Measurements from ENCODE around the gene NPR1. TPM values are rescaled to one million over a fixed set of nuclear protein-coding genes. Genes with fewer than 3 reads are reported as not detected.

NPR1 gene
- total RNA-seq, 1 experiment from 2014 or later = 1.1 TPM

GRCh38 chr1:153642161-153642560 lies 36.3 kb upstream of the NPR1 start:
- DNase-seq (ENCODE audit: low spot score) = no peak
- H3K27ac ChIP-seq (ENCODE audit: low read depth, low read length, poor library complexity, severe bottlenecking) = no peak overlapping the region
- no peaks in the 10 kb centered on the region for H3K27me3 ChIP-seq (replicated peaks; ENCODE audit: insufficient read depth, low read depth, low read length, poor library complexity)
- intact Hi-C loops (cut with micrococcal nuclease; ENCODE audit: unreplicated experiment) = no loop called here
- no peaks in the 10 kb centered on the region for H3K4me1 ChIP-seq (ENCODE audit: insufficient read depth, low read length, poor library complexity, severe bottlenecking)
- BruUV-seq (replicated peaks) = no TSS peak
- ChIA-PET POLR2A (ENCODE audit: low non-redundant PET) (no interaction called here), CTCF (no interaction called here)
- H3K4me3 ChIP-seq (ENCODE audit: low read depth, low read length, poor library complexity, severe bottlenecking) = no peak overlapping the region
- TF ChIP-seq, protein P1, sequence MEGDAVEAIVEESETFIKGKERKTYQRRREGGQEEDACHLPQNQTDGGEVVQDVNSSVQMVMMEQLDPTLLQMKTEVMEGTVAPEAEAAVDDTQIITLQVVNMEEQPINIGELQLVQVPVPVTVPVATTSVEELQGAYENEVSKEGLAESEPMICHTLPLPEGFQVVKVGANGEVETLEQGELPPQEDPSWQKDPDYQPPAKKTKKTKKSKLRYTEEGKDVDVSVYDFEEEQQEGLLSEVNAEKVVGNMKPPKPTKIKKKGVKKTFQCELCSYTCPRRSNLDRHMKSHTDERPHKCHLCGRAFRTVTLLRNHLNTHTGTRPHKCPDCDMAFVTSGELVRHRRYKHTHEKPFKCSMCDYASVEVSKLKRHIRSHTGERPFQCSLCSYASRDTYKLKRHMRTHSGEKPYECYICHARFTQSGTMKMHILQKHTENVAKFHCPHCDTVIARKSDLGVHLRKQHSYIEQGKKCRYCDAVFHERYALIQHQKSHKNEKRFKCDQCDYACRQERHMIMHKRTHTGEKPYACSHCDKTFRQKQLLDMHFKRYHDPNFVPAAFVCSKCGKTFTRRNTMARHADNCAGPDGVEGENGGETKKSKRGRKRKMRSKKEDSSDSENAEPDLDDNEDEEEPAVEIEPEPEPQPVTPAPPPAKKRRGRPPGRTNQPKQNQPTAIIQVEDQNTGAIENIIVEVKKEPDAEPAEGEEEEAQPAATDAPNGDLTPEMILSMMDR (conservative IDR thresholded peaks at IDR 0.05; ENCODE audit: low read depth, low read length) = no peak
- TF ChIP-seq EZH2 (IDR thresholded peaks at IDR 0.05; ENCODE audit: borderline replicate concordance, low read depth, low read length, poor library complexity, severe bottlenecking) = no peak
- no peaks in the 10 kb centered on the region for H3K9me3 ChIP-seq (ENCODE audit: low read depth, low read length, poor library complexity, severe bottlenecking)
- H3K36me3 ChIP-seq (ENCODE audit: insufficient read depth, low read length, poor library complexity, severe bottlenecking) = peaks cover 99% of the 10 kb centered on the region

- TF ChIP-seq, protein P1 (conservative IDR thresholded peaks at IDR 0.05; ENCODE audit: low read depth, low read length) = no peak
- no peak for TF ChIP-seq EZH2 (IDR thresholded peaks at IDR 0.05; ENCODE audit: borderline replicate concordance, low read depth, low read length, poor library complexity, severe bottlenecking)
- Histone ChIP-seq H3K4me1 (ENCODE audit: insufficient read depth, low read length, poor library complexity, severe bottlenecking) (no peaks in the 10 kb centered on the region), H3K36me3 (ENCODE audit: insufficient read depth, low read length, poor library complexity, severe bottlenecking) (peaks cover 94% of the 10 kb centered on the region), H3K9me3 (ENCODE audit: low read depth, low read length, poor library complexity, severe bottlenecking) (no peaks in the 10 kb centered on the region), H3K27ac (ENCODE audit: low read depth, low read length, poor library complexity, severe bottlenecking) (no peak overlapping the region), H3K27me3 (replicated peaks; ENCODE audit: insufficient read depth, low read depth, low read length, poor library complexity) (no peaks in the 10 kb centered on the region), H3K4me3 (ENCODE audit: low read depth, low read length, poor library complexity, severe bottlenecking) (no peak overlapping the region)
- CTCF ChIA-PET = no interaction called here
- POLR2A ChIA-PET (ENCODE audit: low non-redundant PET) = no interaction called here
- DNase-seq (ENCODE audit: low spot score) = no peak
- intact Hi-C loops (cut with micrococcal nuclease; ENCODE audit: unreplicated experiment) = no loop called here
- BruUV-seq (replicated peaks) = no TSS peak
Measured at GRCh38 chr1:153643100-153643499, 35.4 kb upstream of the NPR1 start.

DNA sequence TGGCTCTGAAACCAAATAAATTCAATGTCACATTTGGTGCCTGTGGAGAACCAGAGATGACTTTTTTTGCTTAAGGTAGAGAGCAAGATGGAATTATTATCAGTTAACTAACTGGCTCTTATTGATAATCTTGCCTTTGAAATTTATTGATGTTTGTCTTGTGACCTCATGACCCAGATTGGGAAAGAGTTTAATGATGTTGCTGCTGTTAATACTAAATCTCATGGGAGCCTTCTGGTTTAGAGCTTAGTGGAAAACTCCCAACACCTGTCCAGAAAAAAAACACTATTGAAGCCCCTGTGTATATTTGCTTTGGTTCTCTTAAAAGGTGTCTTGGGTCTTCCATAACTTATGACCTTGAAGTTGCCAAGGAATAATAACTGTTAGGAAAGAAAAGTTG lies 34.7 kb upstream of the NPR1 start:
- no peak for DNase-seq (ENCODE audit: low spot score)
- Histone ChIP-seq H3K36me3 (ENCODE audit: insufficient read depth, low read length, poor library complexity, severe bottlenecking) (peaks cover 87% of the 10 kb centered on the region), H3K27me3 (replicated peaks; ENCODE audit: insufficient read depth, low read depth, low read length, poor library complexity) (no peaks in the 10 kb centered on the region), H3K9me3 (ENCODE audit: low read depth, low read length, poor library complexity, severe bottlenecking) (no peaks in the 10 kb centered on the region), H3K4me3 (ENCODE audit: low read depth, low read length, poor library complexity, severe bottlenecking) (no peak overlapping the region), H3K27ac (ENCODE audit: low read depth, low read length, poor library complexity, severe bottlenecking) (no peak overlapping the region), H3K4me1 (ENCODE audit: insufficient read depth, low read length, poor library complexity, severe bottlenecking) (no peaks in the 10 kb centered on the region)
- ChIA-PET CTCF (no interaction called here), POLR2A (ENCODE audit: low non-redundant PET) (no interaction called here)
- TF ChIP-seq, protein P1 (conservative IDR thresholded peaks at IDR 0.05; ENCODE audit: low read depth, low read length) = no peak
- no peak for TF ChIP-seq EZH2 (IDR thresholded peaks at IDR 0.05; ENCODE audit: borderline replicate concordance, low read depth, low read length, poor library complexity, severe bottlenecking)
- BruUV-seq (replicated peaks) = no TSS peak
- intact Hi-C loops (cut with micrococcal nuclease; ENCODE audit: unreplicated experiment) = no loop called here
